Stimulated activated CD4-positive, alpha-beta T cell treated with anti-CD3 and anti-CD28 coated beads, TNF-alpha, amount 100 ng/mL, for 24 hours (primary cell): Measurements from ENCODE around the gene CXCR6.

Experiments used
- DNase-seq, 3 experiments: peaks; one replicate each; pipeline ENCODE4 v3.0.0-alpha.2; 2020; ENCODE audit warnings: low read depth in 3 of 3

The CXCR6 gene

GRCh38 chr3:45968149-45968548, 24.9 kb downstream of the CXCR6 start:
- DNase-seq, result no peak

- DNase-seq, result no peak
Measured at GRCh38 chr3:45968706-45969105, 25.4 kb downstream of the CXCR6 start.

- no peak for DNase-seq
Measured at GRCh38 chr3:45969116-45969515, 25.9 kb downstream of the CXCR6 start.

- DNase-seq, result no peak
Measured at GRCh38 chr3:45969953-45970352, 26.7 kb downstream of the CXCR6 start.

- no peak for DNase-seq
Measured at GRCh38 chr3:45972534-45973402, 29.5 kb downstream of the CXCR6 start.

GRCh38 chr3:45974686-45975085, 31.4 kb downstream of the CXCR6 start:
- no peak for DNase-seq

- DNase-seq, result no peak
Measured at GRCh38 chr3:45975686-45976085, 32.4 kb downstream of the CXCR6 start.

- DNase-seq, result no peak
Measured at GRCh38 chr3:45976191-45977091, 33.2 kb downstream of the CXCR6 start.

- peak in 1 of 3 experiments; percentile 60 for DNase-seq
Measured at GRCh38 chr3:45978006-45978761, 34.9 kb downstream of the CXCR6 start.

GRCh38 chr3:45979378-45979777, 36.1 kb downstream of the CXCR6 start:
- DNase-seq, result no peak

- no peak for DNase-seq
Measured at GRCh38 chr3:45980229-45980813, 37.1 kb downstream of the CXCR6 start.

- DNase-seq, result no peak
Measured at GRCh38 chr3:45980819-45981218, 37.6 kb downstream of the CXCR6 start.

GRCh38 chr3:45981346-45982074, 38.2 kb downstream of the CXCR6 start:
- no peak for DNase-seq

GRCh38 chr3:45983770-45984169, 40.5 kb downstream of the CXCR6 start:
- DNase-seq, result no peak

- DNase-seq, result no peak
Measured at GRCh38 chr3:45984331-45985312, 41.4 kb downstream of the CXCR6 start.

- no peak for DNase-seq
Measured at GRCh38 chr3:45985532-45986302, 42.5 kb downstream of the CXCR6 start.

- DNase-seq, result no peak
Measured at GRCh38 chr3:45986303-45986982, 43.2 kb downstream of the CXCR6 start.
